Measurements from ENCODE around the gene HIBADH.

- no peak for TF ChIP-seq POLR2A (IDR thresholded peaks at IDR 0.05; ENCODE audit: low read depth, low read length)
- no peak for TF ChIP-seq CTCF (conservative IDR thresholded peaks at IDR 0.05; ENCODE audit: low read depth, low read length)
Observed at GRCh38 chr7:27553273-27553672, 109.4 kb downstream of the HIBADH start.

Measured in IMR-90 (cell line).